HG02798 (cell line): ENCODE data around the gene CRYGC.

ENCODE experiments used
- ATAC-seq: cut with Tn5 transposase; IDR thresholded peaks from one replicate; pipeline ENCODE4 v1.9.1; 2021; ENCODE audit warnings: mild to moderate bottlenecking; ENCODE audit not compliant: unreplicated experiment, poor library complexity

Gene CRYGC

GRCh38 chr2:208098267-208098666, 31.4 kb downstream of the CRYGC start:
- ATAC-seq, result no peak

- no peak for ATAC-seq
Observed at GRCh38 chr2:208097801-208098200, 31.8 kb downstream of the CRYGC start.

DNA sequence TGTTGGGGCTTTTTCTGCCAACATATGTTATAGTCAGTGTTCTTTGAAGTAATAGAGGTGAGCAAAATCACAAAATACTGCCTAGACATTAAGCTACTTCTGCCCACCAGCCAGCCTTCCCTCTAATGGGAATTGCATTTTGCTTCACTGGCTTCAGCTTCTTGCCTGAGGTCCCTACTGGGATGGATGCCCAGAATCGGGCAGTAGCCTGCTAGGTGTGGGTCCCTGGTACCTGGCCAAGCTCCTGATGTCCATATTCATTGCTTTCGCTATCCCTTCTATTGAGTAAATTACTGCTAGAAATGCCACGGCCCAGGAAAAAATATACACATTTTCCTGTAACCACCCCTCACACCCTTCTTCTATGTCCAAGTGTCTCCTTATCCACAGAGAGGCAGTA, 32.3 kb downstream of the CRYGC start:
- ATAC-seq, result no peak

DNA sequence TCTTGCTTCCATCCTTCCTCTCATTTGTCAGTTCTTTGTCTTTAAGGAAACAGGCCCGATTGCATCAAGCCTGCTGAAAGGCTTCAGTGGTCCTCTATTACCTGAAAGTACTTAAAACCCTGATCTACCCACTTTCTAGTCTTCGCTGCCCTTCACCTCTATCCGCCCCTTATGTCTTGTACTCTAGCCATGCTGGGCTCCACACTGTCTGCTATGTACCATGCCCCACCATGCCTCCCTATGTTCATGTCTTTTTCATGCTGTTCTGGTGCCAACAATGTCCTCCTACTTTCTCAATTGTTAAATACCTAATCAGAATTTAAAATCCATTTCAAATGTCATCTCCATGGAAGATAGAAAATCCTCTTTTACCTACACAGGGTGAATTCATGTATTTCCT, 33.5 kb downstream of the CRYGC start:
- no peak for ATAC-seq

GRCh38 chr2:208093128-208093527, 36.5 kb downstream of the CRYGC start:
- no peak for ATAC-seq

- ATAC-seq, result no peak
Observed at GRCh38 chr2:208092093-208092832, 37.4 kb downstream of the CRYGC start.

DNA sequence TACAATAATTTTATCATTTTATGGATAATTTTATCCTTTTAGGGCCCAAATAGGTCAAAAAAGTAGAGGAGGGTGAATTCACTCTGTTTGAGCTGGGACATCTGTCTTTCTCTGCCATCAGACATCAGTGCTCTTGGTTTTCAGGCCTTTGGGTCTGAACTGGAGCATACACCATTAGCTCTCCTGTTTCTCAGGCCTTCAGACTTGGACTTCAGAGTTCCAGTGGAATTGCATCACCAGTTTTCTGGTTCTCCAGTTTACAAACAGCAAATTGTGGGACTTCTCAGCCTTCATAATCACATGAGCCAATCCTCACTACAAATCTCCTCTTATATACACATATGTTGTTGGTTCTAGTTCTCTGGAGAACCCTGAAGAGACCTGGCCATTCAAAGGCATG, 39.2 kb downstream of the CRYGC start:
- ATAC-seq, result no peak

DNA sequence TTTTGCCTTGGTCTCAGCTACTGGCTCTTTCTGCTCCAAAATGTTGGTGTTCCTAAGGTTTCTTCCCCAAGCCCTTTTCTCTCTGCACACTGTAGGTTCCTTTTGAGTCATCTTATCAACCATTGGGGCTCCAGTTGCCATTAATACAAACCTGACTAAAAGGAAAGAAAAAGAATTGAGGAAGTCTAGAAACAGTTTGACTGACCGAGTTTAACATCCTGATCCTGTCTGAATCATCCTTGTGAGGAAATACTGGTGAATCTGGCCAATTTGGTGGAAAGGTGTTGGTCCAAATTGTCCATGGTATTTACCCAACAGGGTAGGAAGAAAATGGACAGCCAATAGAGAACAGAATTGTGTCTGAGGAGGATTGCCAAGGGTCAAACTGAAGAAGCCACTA, 43.6 kb downstream of the CRYGC start:
- no peak for ATAC-seq

- no peak for ATAC-seq
Observed at GRCh38 chr2:208083807-208084206, 45.8 kb downstream of the CRYGC start.
